B cell (primary cell): ENCODE data around the gene CD14.

Experiments used
- CTCF ChIP-seq: fragments of 200-600 bp; IDR thresholded peaks from one replicate; pipeline ENCODE4 v1.8.0; 2022; ENCODE audit warnings: antibody characterized with exemption, mild to moderate bottlenecking
- EZH2 ChIP-seq: IDR thresholded peaks from 2 replicates; pipeline ENCODE4 v1.6.1; 2012; ENCODE audit warnings: borderline replicate concordance, low read depth, mild to moderate bottlenecking, moderate library complexity, low read length; ENCODE audit not compliant: insufficient read depth, poor library complexity, severe bottlenecking

GRCh38 chr5:140627972-140628371, 5.0 kb downstream of the CD14 start:
- TF ChIP-seq EZH2 (no peak), CTCF (no peak)
